Hepatocyte (in vitro differentiated cells): Measurements from ENCODE around the gene NIM1K. TPM values are rescaled to one million over a fixed set of nuclear protein-coding genes. Genes with fewer than 3 reads are reported as not detected.

Experiments used
- DNase-seq: peaks from one replicate; pipeline ENCODE4 v3.0.0-alpha.2; 2016; ENCODE audit warnings: low spot score
- H2AFZ ChIP-seq: fragments of 200-600 bp; sonication (generic); 2 replicates; pipeline ENCODE4 v1.6.0; 2016; ENCODE audit warnings: antibody characterized with exemption, mild to moderate bottlenecking
- H3K27ac ChIP-seq: fragments of 200-600 bp; sonication (generic); 2 replicates; pipeline ENCODE4 v1.5.1; 2016; ENCODE audit warnings: mild to moderate bottlenecking
- H3K27me3 ChIP-seq: fragments of 200-600 bp; sonication (generic); 2 replicates; pipeline ENCODE4 v1.6.1; 2016
- H3K36me3 ChIP-seq: fragments of 200-600 bp; sonication (generic); replicated peaks from 2 replicates; pipeline ENCODE4 v1.5.1; 2016; ENCODE audit warnings: low read depth; ENCODE audit not compliant: insufficient read depth
- H3K4me1 ChIP-seq: fragments of 200-600 bp; sonication (generic); 2 replicates; pipeline ENCODE4 v1.5.1; 2016; ENCODE audit warnings: mild to moderate bottlenecking, moderate library complexity; ENCODE audit not compliant: insufficient read depth
- H3K4me2 ChIP-seq: fragments of 200-600 bp; sonication (generic); 2 replicates; pipeline ENCODE4 v1.6.0; 2016
- H3K4me3 ChIP-seq: fragments of 200-600 bp; sonication (generic); 2 replicates; pipeline ENCODE4 v1.5.1; 2016; ENCODE audit warnings: mild to moderate bottlenecking
- H3K79me2 ChIP-seq: fragments of 200-600 bp; sonication (generic); 2 replicates; pipeline ENCODE4 v1.6.0; 2017; ENCODE audit warnings: mild to moderate bottlenecking
- H3K9me2 ChIP-seq: fragments of 200-600 bp; sonication (generic); replicated peaks from 2 replicates; pipeline ENCODE4 v1.6.0; 2017; ENCODE audit warnings: mild to moderate bottlenecking; ENCODE audit not compliant: insufficient read depth
- H3K9me3 ChIP-seq: fragments of 200-600 bp; sonication (generic); 2 replicates; pipeline ENCODE4 v1.5.1; 2016; ENCODE audit warnings: low read depth, mild to moderate bottlenecking
- H4K20me1 ChIP-seq: fragments of 200-600 bp; sonication (generic); 2 replicates; pipeline ENCODE4 v1.6.0; 2016; ENCODE audit warnings: mild to moderate bottlenecking; ENCODE audit not compliant: insufficient read depth, poor library complexity, severe bottlenecking
- CTCF ChIP-seq: fragments of 200-600 bp; sonication (generic); IDR thresholded peaks from 2 replicates; pipeline ENCODE4 v1.5.1; 2016; ENCODE audit warnings: antibody characterized with exemption, mild to moderate bottlenecking; ENCODE audit not compliant: poor library complexity
- EZH2 ChIP-seq: fragments of 200-600 bp; sonication (generic); IDR thresholded peaks from 2 replicates; pipeline ENCODE4 v1.6.1; 2016; ENCODE audit warnings: antibody characterized with exemption, mild to moderate bottlenecking, borderline replicate concordance
- EZH2phosphoT487 ChIP-seq: fragments of 200-600 bp; sonication (generic); IDR thresholded peaks from one replicate; pipeline ENCODE4 v1.6.1; 2018; ENCODE audit warnings: antibody characterized with exemption, mild to moderate bottlenecking, low read depth, moderate library complexity; ENCODE audit not compliant: unreplicated experiment, severe bottlenecking
- WGBS: methylation state at CpG from one replicate; pipeline ENCODE4 v1.1.6; 2016; ENCODE audit warnings: low lambda C conversion rate; ENCODE audit errors: missing lambda C conversion rate; 5-methylcytosine and 5-hydroxymethylcytosine counted together
- polyA plus RNA-seq: library from polyadenylated mRNA; unstranded; fragments of >200 nt; fragmentation: Nextera tagmentation; extraction: Ambion mirVana; gene quantifications from 2 replicates; pipeline ENCODE4 v1.2.1, GENCODE V29; 2016
- total RNA-seq: library from RNA; depleted of rRNA; stranded (reverse); fragments of >200 nt; gene quantifications from 2 replicates; pipeline ENCODE4 v1.2.3, GENCODE V29; 2014

NIM1K gene
- total and polyA plus RNA-seq, 2 experiments from 2014 or later: not detected

- Histone ChIP-seq H3K4me1 (no peaks in the 10 kb centered on the region), H3K36me3 (no peaks in the 10 kb centered on the region), H4K20me1 (no peaks in the 10 kb centered on the region), H3K27ac (no peak overlapping the region), H3K27me3 (no peaks in the 10 kb centered on the region), H2AFZ (no peak overlapping the region), H3K4me2 (peak overlapping the region; percentile 14), H3K9me3 (no peaks in the 10 kb centered on the region), H3K4me3 (no peak overlapping the region), H3K79me2 (no peaks in the 10 kb centered on the region), H3K9me2 (no peaks in the 10 kb centered on the region)
- WGBS: 5% methylated on average over 1 of the region's 1 CpG
- TF ChIP-seq EZH2 (no peak), CTCF (no peak), EZH2phosphoT487 (no peak)
- no peak for DNase-seq
Observed at GRCh38 chr5:43208658-43209057, 16.6 kb downstream of the NIM1K start.

- WGBS: 60% methylated on average over 4 of the region's 4 CpGs
- no peak for DNase-seq
- Histone ChIP-seq H3K27me3 (no peaks in the 10 kb centered on the region), H3K27ac (no peak overlapping the region), H3K4me1 (no peaks in the 10 kb centered on the region), H3K79me2 (no peaks in the 10 kb centered on the region), H4K20me1 (no peaks in the 10 kb centered on the region), H3K4me2 (peak overlapping the region; percentile 14), H3K36me3 (no peaks in the 10 kb centered on the region), H2AFZ (no peak overlapping the region), H3K4me3 (no peak overlapping the region), H3K9me3 (no peaks in the 10 kb centered on the region), H3K9me2 (no peaks in the 10 kb centered on the region)
- TF ChIP-seq CTCF: no peak
- TF ChIP-seq EZH2phosphoT487: no peak
- no peak for TF ChIP-seq EZH2
Observed at GRCh38 chr5:43209060-43209459, 17.0 kb downstream of the NIM1K start.

DNA sequence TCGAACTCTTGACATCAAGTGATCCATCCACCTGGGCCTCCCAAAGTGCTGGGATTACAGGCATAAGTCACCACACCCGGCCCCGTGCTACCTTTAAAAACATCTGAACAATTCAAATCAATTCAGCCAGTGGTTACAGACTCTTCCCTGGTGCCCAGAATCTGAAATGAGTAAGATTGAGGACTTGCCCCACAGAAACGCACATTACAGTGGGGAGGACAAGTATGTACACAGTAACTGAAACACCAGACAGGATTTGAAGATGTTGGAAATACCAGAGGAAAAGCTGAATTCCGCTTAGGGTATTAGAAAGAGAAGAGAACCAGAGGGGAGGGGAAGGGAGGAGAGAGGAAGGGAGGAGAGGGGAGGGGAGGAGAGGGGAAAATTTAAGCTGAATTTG is 17.8 kb downstream of the NIM1K start:
- Histone ChIP-seq H3K4me1 (no peaks in the 10 kb centered on the region), H3K9me3 (no peaks in the 10 kb centered on the region), H2AFZ (no peak overlapping the region), H3K9me2 (no peaks in the 10 kb centered on the region), H3K27me3 (no peaks in the 10 kb centered on the region), H3K4me3 (no peak overlapping the region), H3K79me2 (no peaks in the 10 kb centered on the region), H3K36me3 (no peaks in the 10 kb centered on the region), H4K20me1 (no peaks in the 10 kb centered on the region), H3K4me2 (no peak overlapping the region), H3K27ac (no peak overlapping the region)
- 82% methylated on average over 5 of the region's 5 CpGs for WGBS
- TF ChIP-seq EZH2phosphoT487 (no peak), CTCF (no peak), EZH2 (no peak)
- DNase-seq: no peak

GRCh38 chr5:43210570-43210969 is 18.5 kb downstream of the NIM1K start:
- Histone ChIP-seq H3K4me2 (no peak overlapping the region), H4K20me1 (no peaks in the 10 kb centered on the region), H3K27me3 (no peaks in the 10 kb centered on the region), H3K36me3 (no peaks in the 10 kb centered on the region), H3K4me1 (no peaks in the 10 kb centered on the region), H3K4me3 (no peak overlapping the region), H3K9me2 (no peaks in the 10 kb centered on the region), H2AFZ (no peak overlapping the region), H3K79me2 (no peaks in the 10 kb centered on the region), H3K27ac (no peak overlapping the region), H3K9me3 (no peaks in the 10 kb centered on the region)
- DNase-seq: no peak
- TF ChIP-seq EZH2: no peak
- TF ChIP-seq CTCF: no peak
- TF ChIP-seq EZH2phosphoT487: no peak
- 60% methylated on average over 6 of the region's 6 CpGs for WGBS
